GM18508 (cell line): ENCODE measurements around the gene ATP5F1C.

Experiments
- ATAC-seq: cut with Tn5 transposase; IDR thresholded peaks from one replicate; pipeline ENCODE4 v1.9.1; 2021; ENCODE audit warnings: moderate number of reproducible peaks; ENCODE audit not compliant: insufficient read depth, unreplicated experiment

The ATP5F1C gene

DNA sequence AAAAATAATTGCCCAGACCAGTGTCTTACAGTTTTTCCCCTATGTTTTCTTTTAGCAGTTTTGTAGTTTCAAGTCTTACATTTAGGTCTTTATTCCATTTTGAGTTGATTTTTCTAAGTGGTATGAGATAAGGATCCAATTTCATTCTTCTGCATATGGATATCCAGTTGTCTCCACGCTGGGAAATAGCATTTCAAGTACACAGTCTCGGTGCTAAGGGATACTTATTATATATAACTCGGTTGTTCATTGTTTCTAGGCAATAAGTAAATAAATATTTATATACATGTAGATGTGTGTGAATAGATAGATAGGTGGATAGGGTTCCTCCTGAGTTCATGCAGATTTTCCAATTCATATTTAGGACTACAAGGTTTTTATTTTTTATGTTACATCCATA, 46.3 kb downstream of the ATP5F1C start:
- no peak for ATAC-seq

DNA sequence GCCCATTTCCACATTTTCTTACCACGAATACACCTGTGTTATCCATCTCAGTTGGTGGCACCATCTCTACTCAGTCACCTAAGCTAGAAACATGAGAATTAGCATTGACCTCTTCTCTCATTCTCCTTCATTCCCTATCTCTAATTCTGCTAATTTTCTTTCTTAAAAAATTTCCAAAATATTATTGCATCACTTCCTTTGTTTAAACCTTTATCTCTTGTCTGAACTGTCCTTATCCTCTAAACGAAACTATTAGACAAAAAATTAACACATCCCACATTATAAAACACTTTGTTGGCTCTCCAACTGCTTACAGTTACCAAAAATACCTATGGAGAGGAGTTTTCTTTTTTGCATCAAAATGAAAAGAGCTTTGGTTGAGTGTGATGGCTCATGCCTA, 48.6 kb downstream of the ATP5F1C start:
- no peak for ATAC-seq

DNA sequence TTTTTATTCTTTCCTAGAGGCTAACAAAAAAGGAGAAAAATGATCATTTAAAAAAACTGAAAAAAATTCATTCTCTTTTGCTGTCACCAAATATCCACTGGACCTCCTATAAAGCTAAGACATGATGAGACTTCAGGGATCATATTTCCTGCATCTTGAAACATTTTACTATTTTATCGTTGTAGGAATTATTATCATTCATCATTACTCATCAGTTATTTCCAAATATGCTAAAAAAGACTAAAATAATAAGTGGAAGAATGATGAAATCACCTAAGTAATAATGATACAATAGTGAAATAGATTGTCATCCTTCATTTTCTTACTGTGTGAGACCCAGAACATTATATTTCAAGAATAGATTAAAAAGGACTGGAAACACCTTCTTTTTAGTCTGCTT, 58.6 kb downstream of the ATP5F1C start:
- no peak for ATAC-seq

DNA sequence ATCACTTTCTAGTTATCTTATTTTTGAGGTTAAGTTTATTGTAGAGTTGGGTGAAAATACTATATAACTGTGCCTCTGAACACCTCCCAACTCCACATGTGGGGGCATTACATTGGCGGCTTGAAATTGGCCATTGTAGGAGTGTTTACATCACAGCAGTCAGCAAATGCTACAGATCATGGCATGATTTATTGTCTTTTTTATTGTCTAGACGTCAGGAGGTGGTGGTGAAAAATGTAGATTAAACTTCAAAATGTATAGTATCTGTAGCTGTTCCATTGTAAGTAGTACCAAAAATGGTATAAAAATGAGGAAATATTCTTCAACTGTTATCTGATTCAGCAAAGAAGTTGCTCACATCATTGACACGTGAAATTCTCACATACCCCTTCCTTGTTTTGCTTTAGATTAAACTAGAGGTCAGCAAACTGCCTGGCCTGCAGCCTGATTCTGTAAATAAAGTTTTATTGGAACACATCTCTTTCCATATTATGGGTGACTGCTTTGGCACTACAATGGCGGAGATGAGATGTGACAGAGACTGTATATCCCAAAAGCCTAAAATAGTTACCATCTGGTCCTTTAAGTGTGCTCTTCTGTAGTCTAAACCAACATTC, 65.4 kb downstream of the ATP5F1C start:
- ATAC-seq = no peak

DNA sequence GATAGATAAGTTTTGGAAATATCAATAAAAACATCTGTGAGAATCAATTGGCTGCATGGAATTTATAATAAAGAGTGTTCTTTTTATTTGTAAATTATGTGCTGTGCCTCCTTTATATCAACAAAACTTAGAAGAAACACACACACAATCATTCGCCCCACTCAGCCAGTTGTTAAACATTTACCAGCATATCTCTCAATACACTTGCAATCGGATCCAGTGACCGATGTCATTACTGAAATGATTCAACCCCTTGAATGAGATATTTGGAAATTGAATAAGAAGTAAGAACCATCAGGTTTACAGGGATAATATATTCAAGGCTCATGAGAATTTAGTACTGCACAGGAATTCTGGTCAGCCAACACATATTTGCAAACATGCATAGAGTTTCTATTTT, 65.9 kb downstream of the ATP5F1C start:
- no peak for ATAC-seq

DNA sequence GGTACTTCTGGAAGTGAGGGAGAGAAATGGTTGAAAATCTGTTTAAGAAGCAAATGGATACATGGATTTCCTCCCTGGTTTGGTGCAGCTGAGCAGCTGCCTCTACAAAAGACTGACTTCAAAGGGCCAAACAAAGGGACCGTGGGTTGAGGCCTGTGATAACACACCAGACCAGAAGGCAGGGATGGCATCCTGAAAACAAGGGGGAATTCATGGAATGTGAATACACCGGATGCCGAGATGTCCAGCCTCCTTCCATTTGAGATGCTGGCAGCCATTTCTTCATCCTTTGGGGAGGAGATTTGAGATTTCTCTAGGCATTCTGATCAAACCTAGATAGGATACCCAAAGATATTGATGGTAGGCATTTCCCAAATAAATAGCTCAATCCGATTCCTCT, 67.2 kb downstream of the ATP5F1C start:
- ATAC-seq = no peak

DNA sequence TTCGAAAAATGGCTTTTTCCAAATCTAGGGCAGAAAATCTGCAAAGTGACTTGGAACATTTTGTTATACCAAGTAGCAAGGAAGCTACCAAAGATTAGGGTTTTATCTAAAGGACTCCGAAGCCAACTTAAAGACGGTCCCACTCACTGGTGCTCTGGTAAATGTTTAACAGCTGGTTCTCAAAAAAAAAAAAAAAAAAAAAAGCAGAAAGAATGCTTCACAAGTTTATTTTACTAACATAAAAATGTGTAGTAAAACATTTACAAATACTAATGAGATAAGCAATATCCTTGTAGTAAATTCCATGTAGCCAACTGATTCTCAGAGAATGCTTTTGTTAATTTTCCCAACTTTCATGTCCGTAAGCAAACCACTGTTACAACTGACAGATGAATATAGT, 68.7 kb downstream of the ATP5F1C start:
- ATAC-seq = no peak

DNA sequence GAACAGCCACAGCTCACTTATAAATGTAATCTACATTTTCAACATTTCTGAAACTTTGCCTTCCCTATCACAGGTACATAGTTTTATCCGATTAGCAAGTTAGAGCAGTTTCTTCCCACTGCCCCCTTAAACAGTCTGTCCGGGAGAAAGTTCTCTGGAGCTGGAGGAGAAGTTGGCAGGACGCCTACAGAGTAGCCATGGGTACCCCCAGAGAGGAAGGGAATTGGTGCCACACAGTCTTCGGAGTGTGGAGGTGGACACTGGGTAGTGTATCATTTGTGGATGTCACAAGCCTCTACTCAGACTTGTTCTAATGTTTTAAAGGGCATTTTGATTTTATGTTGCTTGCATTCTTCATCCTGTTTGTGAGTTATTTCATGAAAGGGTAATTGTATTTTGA, 69.3 kb downstream of the ATP5F1C start:
- no peak for ATAC-seq
